ENCODE measurements around the gene FAM53B. TPM values are rescaled to one million over a fixed set of nuclear protein-coding genes. Genes with fewer than 3 reads are reported as not detected.

The FAM53B gene
- total RNA-seq, 1 donor from 2014 or later = 41.3 TPM

GRCh38 chr10:124688889-124689670 lies 55.1 kb downstream of the FAM53B start:
- H3K4me1 Mint-ChIP-seq = peaks cover 63% of the 10 kb centered on the region
- no peaks in the 10 kb centered on the region for H3K9me3 Mint-ChIP-seq
- DNase-seq (ENCODE audit: low read depth, low spot score) = no peak
- H3K27ac Mint-ChIP-seq (ENCODE audit: unreplicated experiment) = no peak overlapping the region
- peaks cover 5% of the 10 kb centered on the region for H3K36me3 Mint-ChIP-seq (ENCODE audit: low read depth)
- H3K4me3 Mint-ChIP-seq = no peak overlapping the region
- no peaks in the 10 kb centered on the region for H3K27me3 Mint-ChIP-seq (ENCODE audit: low read depth)
- TF ChIP-seq CTCF (conservative IDR thresholded peaks at IDR 0.05) = no peak

DNA sequence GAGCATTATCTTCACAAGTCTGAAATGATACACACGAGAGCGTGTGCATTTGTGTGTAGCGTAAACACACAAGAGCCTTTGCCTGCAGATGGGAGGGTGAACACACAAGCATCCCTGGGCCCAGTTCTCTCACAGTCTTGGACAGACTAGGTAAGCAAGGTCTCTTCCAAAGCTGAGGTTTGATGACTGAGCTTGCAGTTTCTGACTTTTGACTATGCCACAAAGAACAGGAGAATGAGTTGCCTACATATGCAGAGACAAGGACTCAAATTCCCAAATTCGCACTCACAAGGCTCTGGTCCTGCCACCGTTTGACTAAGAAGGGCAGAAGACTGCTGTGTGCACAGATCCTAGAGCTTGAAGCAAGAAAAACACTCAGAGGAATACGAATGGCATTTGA lies 55.8 kb downstream of the FAM53B start:
- DNase-seq (ENCODE audit: low read depth, low spot score) = no peak
- H3K27ac Mint-ChIP-seq (ENCODE audit: unreplicated experiment) = peak overlapping the region; percentile 22
- H3K9me3 Mint-ChIP-seq = no peaks in the 10 kb centered on the region
- peaks cover 5% of the 10 kb centered on the region for H3K36me3 Mint-ChIP-seq (ENCODE audit: low read depth)
- no peak for TF ChIP-seq CTCF (conservative IDR thresholded peaks at IDR 0.05)
- H3K4me1 Mint-ChIP-seq = peaks cover 56% of the 10 kb centered on the region
- no peaks in the 10 kb centered on the region for H3K27me3 Mint-ChIP-seq (ENCODE audit: low read depth)
- H3K4me3 Mint-ChIP-seq = no peak overlapping the region

DNA sequence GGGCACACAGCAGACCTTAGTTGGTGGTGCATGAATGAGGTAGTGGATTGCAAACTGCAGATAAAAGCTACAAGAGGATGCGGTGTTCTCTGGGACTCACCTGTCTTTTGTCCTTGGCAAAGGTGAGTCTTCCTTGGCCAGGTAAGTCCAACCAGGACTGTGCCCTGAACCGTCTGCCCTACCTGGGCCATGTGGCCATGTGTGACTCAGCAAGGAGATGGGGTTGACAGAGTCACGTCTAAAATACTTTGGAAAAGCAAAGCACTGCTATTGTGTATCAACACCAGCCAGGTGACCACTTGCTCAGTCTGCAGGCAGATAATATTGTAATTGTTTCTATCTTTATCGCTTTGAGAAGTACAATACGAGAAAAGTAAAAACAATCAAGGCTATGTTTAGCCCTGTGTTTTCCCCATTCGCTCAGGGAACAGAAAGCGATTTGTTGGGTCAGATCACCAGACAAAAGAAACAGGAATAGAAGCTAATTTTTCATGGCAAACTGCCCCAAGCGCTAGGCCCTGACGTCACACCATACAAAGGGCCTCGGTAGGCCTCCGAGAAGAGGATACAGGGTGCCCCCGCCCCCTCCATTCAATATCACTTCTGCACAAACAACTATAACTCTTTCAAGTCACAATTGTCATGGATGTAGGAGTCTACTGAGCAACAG lies 57.3 kb downstream of the FAM53B start:
- no peak overlapping the region for H3K4me3 Mint-ChIP-seq
- H3K27me3 Mint-ChIP-seq (ENCODE audit: low read depth) = no peaks in the 10 kb centered on the region
- no peaks in the 10 kb centered on the region for H3K9me3 Mint-ChIP-seq
- no peak for TF ChIP-seq CTCF (conservative IDR thresholded peaks at IDR 0.05)
- peaks cover 5% of the 10 kb centered on the region for H3K36me3 Mint-ChIP-seq (ENCODE audit: low read depth)
- H3K4me1 Mint-ChIP-seq = peaks cover 45% of the 10 kb centered on the region
- no peak for DNase-seq (ENCODE audit: low read depth, low spot score)
- H3K27ac Mint-ChIP-seq (ENCODE audit: unreplicated experiment) = peak overlapping the region; percentile 51

GRCh38 chr10:124685261-124685660 lies 58.9 kb downstream of the FAM53B start:
- Mint-ChIP-seq H3K27me3 (ENCODE audit: low read depth) (no peaks in the 10 kb centered on the region), H3K4me3 (no peak overlapping the region), H3K36me3 (ENCODE audit: low read depth) (peaks cover 13% of the 10 kb centered on the region), H3K9me3 (no peaks in the 10 kb centered on the region), H3K27ac (ENCODE audit: unreplicated experiment) (peak overlapping the region; percentile 93), H3K4me1 (peaks cover 41% of the 10 kb centered on the region)
- no peak for DNase-seq (ENCODE audit: low read depth, low spot score)
- TF ChIP-seq CTCF (conservative IDR thresholded peaks at IDR 0.05) = no peak

- no peak for TF ChIP-seq CTCF (conservative IDR thresholded peaks at IDR 0.05)
- Mint-ChIP-seq H3K36me3 (ENCODE audit: low read depth) (peaks cover 10% of the 10 kb centered on the region), H3K4me1 (peaks cover 44% of the 10 kb centered on the region), H3K9me3 (no peaks in the 10 kb centered on the region), H3K27me3 (ENCODE audit: low read depth) (no peaks in the 10 kb centered on the region), H3K27ac (ENCODE audit: unreplicated experiment) (no peak overlapping the region), H3K4me3 (no peak overlapping the region)
- no peak for DNase-seq (ENCODE audit: low read depth, low spot score)
Measured at GRCh38 chr10:124683814-124684213, 60.4 kb downstream of the FAM53B start.
